ENCODE data around the gene ACOX3.

GRCh38 chr4:8386731-8387130 is 53.8 kb downstream of the ACOX3 start:
- TF ChIP-seq, protein P1, sequence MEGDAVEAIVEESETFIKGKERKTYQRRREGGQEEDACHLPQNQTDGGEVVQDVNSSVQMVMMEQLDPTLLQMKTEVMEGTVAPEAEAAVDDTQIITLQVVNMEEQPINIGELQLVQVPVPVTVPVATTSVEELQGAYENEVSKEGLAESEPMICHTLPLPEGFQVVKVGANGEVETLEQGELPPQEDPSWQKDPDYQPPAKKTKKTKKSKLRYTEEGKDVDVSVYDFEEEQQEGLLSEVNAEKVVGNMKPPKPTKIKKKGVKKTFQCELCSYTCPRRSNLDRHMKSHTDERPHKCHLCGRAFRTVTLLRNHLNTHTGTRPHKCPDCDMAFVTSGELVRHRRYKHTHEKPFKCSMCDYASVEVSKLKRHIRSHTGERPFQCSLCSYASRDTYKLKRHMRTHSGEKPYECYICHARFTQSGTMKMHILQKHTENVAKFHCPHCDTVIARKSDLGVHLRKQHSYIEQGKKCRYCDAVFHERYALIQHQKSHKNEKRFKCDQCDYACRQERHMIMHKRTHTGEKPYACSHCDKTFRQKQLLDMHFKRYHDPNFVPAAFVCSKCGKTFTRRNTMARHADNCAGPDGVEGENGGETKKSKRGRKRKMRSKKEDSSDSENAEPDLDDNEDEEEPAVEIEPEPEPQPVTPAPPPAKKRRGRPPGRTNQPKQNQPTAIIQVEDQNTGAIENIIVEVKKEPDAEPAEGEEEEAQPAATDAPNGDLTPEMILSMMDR (IDR thresholded peaks at IDR 0.05): no peak
- TF ChIP-seq POLR2A (IDR thresholded peaks at IDR 0.05): no peak
